Prostate gland (tissue), 2 donors: Measurements from ENCODE around the gene TSC22D1.

ENCODE experiments used
- POLR2AphosphoS5 ChIP-seq: sonication (generic); formaldehyde crosslinking; IDR thresholded peaks from one replicate; pipeline ENCODE4 v1.6.1; 2017; ENCODE audit warnings: antibody characterized with exemption
- TF ChIP-seq, protein P1 (sequence below), 4 experiments: fragments of 200-600 bp in 2 of 4; fragments of 450-650 bp in 2 of 4; sonication (generic) in 2 of 4; IDR thresholded peaks; 1 replicate in 3 of 4; 2 replicates in 1 of 4; pipeline ENCODE4 v1.5.1; 2016 to 2019; ENCODE audit warnings: antibody characterized with exemption in 4 of 4, mild to moderate bottlenecking in 2 of 4, moderate library complexity in 2 of 4

DNA sequence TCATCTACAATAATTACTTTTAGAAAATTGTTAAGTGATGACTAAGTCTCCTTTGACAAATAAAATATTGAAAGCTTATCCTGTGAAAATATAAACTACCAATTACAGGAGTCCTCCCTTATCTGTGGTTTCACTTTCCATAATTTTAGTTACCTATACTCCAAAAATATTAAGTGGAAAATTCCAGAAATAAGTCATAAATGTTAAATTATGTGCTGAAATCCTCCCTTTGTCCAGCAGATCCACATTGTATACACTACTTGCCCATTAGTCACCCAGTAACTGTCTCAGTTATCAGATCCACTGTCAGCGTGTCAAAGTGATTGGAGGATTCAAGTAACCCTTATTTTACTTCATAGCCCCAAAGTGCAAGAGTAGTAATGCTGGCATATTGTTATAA is 104.4 kb downstream of the TSC22D1 start:
- TF ChIP-seq, protein P1, sequence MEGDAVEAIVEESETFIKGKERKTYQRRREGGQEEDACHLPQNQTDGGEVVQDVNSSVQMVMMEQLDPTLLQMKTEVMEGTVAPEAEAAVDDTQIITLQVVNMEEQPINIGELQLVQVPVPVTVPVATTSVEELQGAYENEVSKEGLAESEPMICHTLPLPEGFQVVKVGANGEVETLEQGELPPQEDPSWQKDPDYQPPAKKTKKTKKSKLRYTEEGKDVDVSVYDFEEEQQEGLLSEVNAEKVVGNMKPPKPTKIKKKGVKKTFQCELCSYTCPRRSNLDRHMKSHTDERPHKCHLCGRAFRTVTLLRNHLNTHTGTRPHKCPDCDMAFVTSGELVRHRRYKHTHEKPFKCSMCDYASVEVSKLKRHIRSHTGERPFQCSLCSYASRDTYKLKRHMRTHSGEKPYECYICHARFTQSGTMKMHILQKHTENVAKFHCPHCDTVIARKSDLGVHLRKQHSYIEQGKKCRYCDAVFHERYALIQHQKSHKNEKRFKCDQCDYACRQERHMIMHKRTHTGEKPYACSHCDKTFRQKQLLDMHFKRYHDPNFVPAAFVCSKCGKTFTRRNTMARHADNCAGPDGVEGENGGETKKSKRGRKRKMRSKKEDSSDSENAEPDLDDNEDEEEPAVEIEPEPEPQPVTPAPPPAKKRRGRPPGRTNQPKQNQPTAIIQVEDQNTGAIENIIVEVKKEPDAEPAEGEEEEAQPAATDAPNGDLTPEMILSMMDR (IDR thresholded peaks at IDR 0.05) = no peak
- no peak for TF ChIP-seq POLR2AphosphoS5
